Vagina (tissue), 2 donors: ENCODE measurements around the gene ZKSCAN2.

Experiments
- CTCF ChIP-seq, 3 experiments: fragments of 450-650 bp in 2 of 3; fragments of 200-600 bp in 1 of 3; sonication (generic) in 1 of 3; IDR thresholded peaks; one replicate each; pipeline ENCODE4 v1.5.1; 2017 to 2019; ENCODE audit warnings: antibody characterized with exemption in 3 of 3, mild to moderate bottlenecking in 2 of 3, moderate library complexity in 2 of 3
- POLR2A ChIP-seq, 2 donors: fragments of 450-650 bp; IDR thresholded peaks; one replicate each; pipeline ENCODE4 v1.6.1; 2017; ENCODE audit warnings: antibody characterized with exemption in 2 of 2, mild to moderate bottlenecking in 2 of 2, moderate library complexity in 2 of 2
- POLR2AphosphoS5 ChIP-seq, 2 donors: sonication (generic); formaldehyde crosslinking; IDR thresholded peaks; one replicate each; pipeline ENCODE4 v1.9.0; 2017; ENCODE audit warnings: antibody characterized with exemption in 2 of 2, mild to moderate bottlenecking in 2 of 2, low read depth in 1 of 2; ENCODE audit not compliant: insufficient read depth in 1 of 2

- no peak for TF ChIP-seq CTCF (IDR thresholded peaks at IDR 0.05)
- TF ChIP-seq POLR2A (IDR thresholded peaks at IDR 0.05), result no peak
- TF ChIP-seq POLR2AphosphoS5 (IDR thresholded peaks at IDR 0.05; ENCODE audit: insufficient read depth in 1 of 2, low read depth in 1 of 2), result no peak
Measured at GRCh38 chr16:25291580-25291979, 33.9 kb upstream of the ZKSCAN2 start.
